Retinal pigment epithelial cell (primary cell): ENCODE data around the gene SLC35F1.

Source experiments
- DNase-seq: peaks from one replicate; pipeline ENCODE4 v3.0.0-alpha.2; 2010; ENCODE audit warnings: low read depth
- H3K4me3 ChIP-seq: 2 replicates; pipeline ENCODE4 v1.5.1; 2011; ENCODE audit warnings: mild to moderate bottlenecking, low read length, control low read depth, moderate library complexity
- CTCF ChIP-seq: conservative IDR thresholded peaks from 2 replicates; pipeline ENCODE4 v1.5.1; 2011; ENCODE audit warnings: low read depth, low read length, control low read depth, inconsistent platforms

Gene SLC35F1

DNA sequence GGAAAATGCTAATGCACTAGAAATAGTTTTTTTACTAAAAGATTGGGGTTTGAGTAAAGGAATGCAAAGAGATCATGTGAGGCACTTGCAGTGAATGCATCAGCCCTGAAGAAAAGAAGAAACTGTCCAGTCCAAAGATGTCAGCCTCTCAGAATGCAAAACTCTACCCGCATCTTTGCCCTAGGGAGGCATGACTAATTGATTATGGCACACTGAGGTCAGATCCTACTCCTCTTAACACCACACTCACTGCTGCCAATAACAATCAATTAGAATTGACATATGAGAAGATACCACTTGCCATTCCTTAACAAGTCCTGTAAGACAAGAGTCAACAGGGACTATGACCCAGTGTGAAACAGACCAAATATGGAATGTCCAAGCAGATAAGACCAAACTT lies 378.7 kb downstream of the SLC35F1 start:
- no peak for TF ChIP-seq CTCF
- no peak overlapping the region for H3K4me3 ChIP-seq
- DNase-seq = no peak

- TF ChIP-seq CTCF = no peak
- no peak for DNase-seq
- no peak overlapping the region for H3K4me3 ChIP-seq
Measured at GRCh38 chr6:118288355-118289124, 381.5 kb downstream of the SLC35F1 start.

- DNase-seq = no peak
- no peak for TF ChIP-seq CTCF
- H3K4me3 ChIP-seq = no peak overlapping the region
Measured at GRCh38 chr6:118292558-118292957, 385.5 kb downstream of the SLC35F1 start.

- no peak for DNase-seq
- no peak for TF ChIP-seq CTCF
- H3K4me3 ChIP-seq = no peak overlapping the region
Measured at GRCh38 chr6:118294906-118295305, 387.8 kb downstream of the SLC35F1 start.

DNA sequence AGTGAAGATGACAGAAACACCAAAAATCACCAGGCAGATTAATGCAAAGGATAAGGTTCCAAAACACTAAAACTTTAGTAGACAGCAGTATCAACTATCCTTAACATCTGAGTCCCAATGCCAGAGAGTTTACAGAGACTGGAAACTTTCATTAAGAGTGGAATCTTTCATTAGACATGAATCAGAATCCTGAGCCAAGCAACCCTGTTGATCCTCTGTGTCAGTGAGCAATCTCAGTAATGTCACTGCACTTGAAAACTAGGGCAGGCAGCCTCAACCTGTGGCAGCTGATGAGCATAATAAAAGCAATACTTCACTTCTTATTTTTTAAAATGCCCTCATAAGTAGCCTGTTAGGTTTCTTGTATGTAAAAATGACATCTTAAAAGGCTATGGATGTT lies 388.3 kb downstream of the SLC35F1 start:
- H3K4me3 ChIP-seq = no peak overlapping the region
- no peak for TF ChIP-seq CTCF
- DNase-seq = no peak

- no peak for DNase-seq
Measured at GRCh38 chr6:118296129-118296901, 389.3 kb downstream of the SLC35F1 start.

More at GRCh38 chr6:118296129-118296901, 389.3 kb downstream of the SLC35F1 start:
- TF ChIP-seq CTCF = no peak
- H3K4me3 ChIP-seq = no peak overlapping the region
